Naive thymus-derived CD8-positive, alpha-beta T cell (primary cell): ENCODE results near the gene STMN1. TPM values are rescaled to one million over a fixed set of nuclear protein-coding genes. Genes with fewer than 3 reads are reported as not detected.

Experiments
- ATAC-seq, 2 donors: fragments of 150-1000 bp; cut with Tn5 transposase in 1 of 2; sonication (Bioruptor Pico), chemical (Tn5 transposase) in 1 of 2; 1 replicate in 1 of 2; 2 replicates in 1 of 2; pipeline ENCODE4 v1.10.0; 2021; ENCODE audit warnings: mild to moderate bottlenecking in 2 of 2, moderate library complexity in 2 of 2
- POLR2A ChIA-PET: fragments of 350-600 bp; sonication (Branson Sonifier 250); formaldehyde crosslinking; loops from one replicate; lab custom pipeline; 2021; ENCODE audit warnings: antibody characterized with exemption; lab: Charles Lee
- DNase-seq, 10 donors: peaks; one replicate each; pipeline versions ENCODE4 v3.0.0 to v3.0.0-alpha.2; 2020 to 2022
- H3K27ac Mint-ChIP-seq, 10 donors: one replicate each; pipeline ENCODE4 v1.8.0; 2020 to 2022; ENCODE audit warnings: mild to moderate bottlenecking in 10 of 10, mixed read lengths in 10 of 10, moderate library complexity in 4 of 10, inconsistent platforms in 1 of 10
- H3K27me3 Mint-ChIP-seq, 5 donors: one replicate each; pipeline ENCODE4 v1.8.0; 2021 to 2022; ENCODE audit warnings: mixed read lengths in 5 of 5
- H3K36me3 Mint-ChIP-seq, 3 donors: one replicate each; pipeline ENCODE4 v1.8.0; 2020 to 2022; ENCODE audit warnings: mixed read lengths in 3 of 3, mild to moderate bottlenecking in 2 of 3, inconsistent platforms in 1 of 3
- H3K4me1 Mint-ChIP-seq, 4 donors: one replicate each; pipeline ENCODE4 v1.8.0; 2021 to 2022; ENCODE audit warnings: mixed read lengths in 4 of 4
- H3K4me3 Mint-ChIP-seq, 10 donors: one replicate each; pipeline ENCODE4 v1.8.0; 2020 to 2022; ENCODE audit warnings: mild to moderate bottlenecking in 10 of 10, mixed read lengths in 10 of 10, moderate library complexity in 6 of 10, inconsistent platforms in 1 of 10
- H3K9me3 Mint-ChIP-seq, 9 donors: one replicate each; pipeline ENCODE4 v1.8.0; 2020 to 2022; ENCODE audit warnings: mixed read lengths in 9 of 9, mild to moderate bottlenecking in 3 of 9, inconsistent platforms in 1 of 9, moderate library complexity in 1 of 9
- polyA plus RNA-seq, 3 donors: library from polyadenylated mRNA; unstranded; fragments of 300-500 nt; fragmentation: Illumina TruSeq; gene quantifications; one replicate each; pipeline ENCODE4 v1.2.3, GENCODE V29; 2021
- total RNA-seq, 8 experiments: library from RNA in 2 of 8; stranded (reverse) in 2 of 8; gene quantifications; one replicate each; pipeline ENCODE4 v1.2.3 and lab custom pipeline; 2021 to 2026

Gene STMN1
- total and polyA plus RNA-seq, 5 experiments from 2014 or later: 83.3 to 238 (median 197) TPM

DNA sequence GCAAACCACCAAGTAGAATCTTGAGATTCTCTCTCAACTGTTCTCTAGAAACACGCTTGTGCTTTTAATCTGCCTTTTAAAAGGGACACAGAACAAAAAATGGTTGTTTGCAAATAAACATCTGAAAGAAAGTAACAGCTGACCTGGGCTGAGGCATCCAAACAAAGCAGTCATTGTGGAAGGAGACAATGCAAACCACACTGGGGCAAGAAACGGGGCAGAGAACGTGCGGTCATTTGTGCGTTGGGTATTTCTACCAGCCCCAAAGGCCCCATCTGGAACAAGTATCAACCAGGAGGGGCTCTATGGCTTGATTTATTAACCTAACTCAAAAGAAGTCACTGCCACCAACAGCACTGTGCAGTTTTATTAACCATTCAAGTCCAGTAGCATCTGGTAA lies 6.0 kb downstream of the STMN1 start:
- peaks cover 8 to 20% (median 18%) of the 10 kb centered on the region in 4 donors for H3K4me1 Mint-ChIP-seq

DNA sequence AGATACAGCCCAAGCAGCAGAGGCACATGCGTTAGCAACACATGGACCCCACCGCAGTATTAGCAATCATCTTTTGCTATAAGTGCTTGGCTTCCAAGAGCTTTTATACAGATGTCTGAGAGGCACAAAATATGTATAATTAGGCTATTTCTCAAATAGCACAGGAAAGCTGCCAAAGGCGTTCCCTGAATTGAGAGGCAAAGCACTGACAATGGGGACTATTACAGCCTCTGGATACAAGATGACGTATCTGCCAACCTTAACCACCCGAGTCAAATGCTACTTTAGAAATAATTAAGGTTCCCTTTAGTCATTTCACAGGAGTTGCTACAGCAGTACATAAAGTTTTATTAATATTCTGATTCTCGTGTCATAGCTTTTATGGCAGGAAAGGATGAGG lies 6.4 kb downstream of the STMN1 start:
- Mint-ChIP-seq H3K9me3 (no peaks in the 10 kb centered on the region), H3K27me3 (no peaks in the 10 kb centered on the region), H3K27ac (no peak overlapping the region), H3K4me3 (no peak overlapping the region), H3K36me3 (peaks cover 0 to 28% (median 9%) of the 10 kb centered on the region in 3 donors), H3K4me1 (peaks cover 7 to 20% (median 17%) of the 10 kb centered on the region in 4 donors)
- no peak for ATAC-seq
- POLR2A ChIA-PET: interaction anchor here (1.3 to 6.0 kb wide), 2 partner anchors 91 to 99 kb away, joined by 3 to 97 read pairs; partner anchors contain the start of gene PAFAH2
- no peak for DNase-seq

More for the DNA sequence above, 6.0 kb downstream of the STMN1 start:
- ATAC-seq (no peak), DNase-seq (no peak)
- POLR2A ChIA-PET: interaction anchor here (0.7 kb wide), 2 partner anchors 136 to 508 kb away, joined by 3 to 4 read pairs; no protein-coding TSS in a partner anchor
- Mint-ChIP-seq H3K4me3 (no peak overlapping the region), H3K36me3 (peaks cover 0 to 28% (median 9%) of the 10 kb centered on the region in 3 donors), H3K9me3 (no peaks in the 10 kb centered on the region), H3K27me3 (no peaks in the 10 kb centered on the region), H3K27ac (no peak overlapping the region)

DNA sequence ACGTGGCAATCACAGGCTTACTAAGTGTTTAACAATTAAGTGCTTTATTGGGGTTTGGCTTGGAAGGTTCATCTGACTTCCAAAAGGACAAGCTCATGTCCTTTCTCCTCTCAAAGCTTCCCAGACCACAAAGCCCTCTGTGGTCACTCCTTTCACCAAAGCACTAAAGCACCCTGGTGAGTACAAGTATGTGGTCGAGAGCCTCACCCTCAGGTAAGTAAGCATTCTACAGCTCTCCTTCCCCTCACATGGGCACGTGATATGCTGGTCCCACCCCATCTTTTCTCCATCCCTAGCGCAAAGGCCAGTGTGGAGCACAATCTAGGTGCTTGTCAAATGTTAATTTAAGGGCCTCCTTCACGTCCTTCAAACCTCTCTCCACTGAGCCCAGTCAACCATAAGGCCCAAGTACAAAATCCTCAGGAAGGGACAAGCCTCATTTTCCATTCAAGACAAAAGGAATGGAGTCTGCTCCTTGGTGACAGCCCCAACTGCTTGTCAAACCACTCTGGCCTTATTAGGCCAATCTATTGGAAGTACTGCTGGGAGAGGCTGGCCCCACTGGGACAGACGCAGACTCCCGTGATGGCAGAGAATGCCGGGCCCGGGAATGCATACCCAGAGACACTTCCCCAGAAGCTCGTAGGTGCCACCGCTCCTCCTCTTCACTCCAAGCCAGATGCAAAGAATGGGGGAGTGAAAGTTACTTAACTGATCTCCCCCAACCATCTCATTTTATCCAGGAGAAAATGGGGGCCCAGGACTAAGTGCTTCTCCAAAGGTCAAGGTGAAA lies 7.8 kb downstream of the STMN1 start:
- Mint-ChIP-seq H3K4me1 (peaks cover 4 to 12% (median 10%) of the 10 kb centered on the region in 4 donors), H3K4me3 (no peak overlapping the region), H3K9me3 (no peaks in the 10 kb centered on the region), H3K36me3 (peaks cover 0 to 28% (median 9%) of the 10 kb centered on the region in 3 donors), H3K27me3 (no peaks in the 10 kb centered on the region), H3K27ac (peak overlapping the region in 1 of 10 donors; percentile 71)
- DNase-seq (no peak), ATAC-seq (no peak)
- POLR2A ChIA-PET: interaction anchor here (1.3 to 6.0 kb wide), 2 partner anchors 92 to 101 kb away, joined by 3 to 97 read pairs; partner anchors contain the start of gene PAFAH2

GRCh38 chr1:25897754-25898153 lies 8.5 kb downstream of the STMN1 start:
- no peak overlapping the region for H3K27ac Mint-ChIP-seq
- POLR2A ChIA-PET: interaction anchor here (0.7 to 6.0 kb wide), 3 partner anchors 7 to 1100 kb away, joined by 3 to 97 read pairs (median 25); partner anchors contain the start of gene PAFAH2
- no peak for ATAC-seq

GRCh38 chr1:25896266-25896665 lies 10.0 kb downstream of the STMN1 start:
- no peak for ATAC-seq

More at GRCh38 chr1:25897754-25898153, 8.5 kb downstream of the STMN1 start:
- Mint-ChIP-seq H3K4me3 (no peak overlapping the region), H3K36me3 (peaks cover 0 to 28% (median 8%) of the 10 kb centered on the region in 3 donors), H3K4me1 (peaks cover 4 to 12% (median 10%) of the 10 kb centered on the region in 4 donors), H3K9me3 (no peaks in the 10 kb centered on the region), H3K27me3 (no peaks in the 10 kb centered on the region)
- no peak for DNase-seq

DNA sequence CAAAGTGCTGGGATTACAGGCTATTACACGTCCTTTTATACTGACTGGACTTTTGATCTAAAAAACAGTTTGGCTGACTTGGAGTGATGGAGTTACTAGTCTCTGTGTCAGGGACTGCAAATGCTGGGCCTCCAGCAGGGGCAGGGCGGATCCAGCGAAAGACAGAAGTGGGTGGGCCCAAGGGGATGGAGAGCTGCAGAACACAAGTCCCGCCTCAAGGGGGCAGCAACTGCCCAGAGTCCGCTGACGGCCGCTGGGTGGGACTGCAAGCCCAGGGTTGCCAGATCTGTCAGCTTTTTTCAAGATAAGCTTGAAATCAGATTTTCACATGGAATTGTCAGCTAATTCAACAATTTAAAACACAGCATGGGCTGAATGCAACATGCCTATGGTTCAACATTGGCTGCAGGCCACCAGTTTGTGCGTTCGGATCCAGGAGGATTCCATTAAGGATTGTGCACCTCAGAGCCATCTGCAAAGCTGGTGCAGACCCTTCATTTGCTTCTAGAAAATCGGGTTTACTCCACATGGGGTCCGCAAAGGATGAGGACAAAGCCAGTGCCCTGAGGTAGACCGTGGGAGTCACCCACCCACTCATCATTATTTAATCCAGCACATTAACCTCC lies 10.7 kb downstream of the STMN1 start:
- DNase-seq: peak; percentile 87 to 95 (median 92)
- peak overlapping the region in 9 of 10 donors; percentile 4 to 85 (median 63) for H3K27ac Mint-ChIP-seq
- no peaks in the 10 kb centered on the region for H3K9me3 Mint-ChIP-seq
- ATAC-seq: peak; percentile 99 to 100
- H3K36me3 Mint-ChIP-seq: peaks cover 0 to 12% (median 0%) of the 10 kb centered on the region in 3 donors
- POLR2A ChIA-PET: interaction anchor here (0.5 to 6.0 kb wide), 8 partner anchors 9 to 663 kb away, joined by 3 to 97 read pairs (median 9); partner anchors contain the start of gene PAFAH2
- H3K27me3 Mint-ChIP-seq: no peaks in the 10 kb centered on the region
- peaks cover 4 to 11% (median 9%) of the 10 kb centered on the region in 4 donors for H3K4me1 Mint-ChIP-seq
- no peak overlapping the region for H3K4me3 Mint-ChIP-seq

More at GRCh38 chr1:25896266-25896665, 10.0 kb downstream of the STMN1 start:
- Mint-ChIP-seq H3K9me3 (no peaks in the 10 kb centered on the region), H3K4me3 (no peak overlapping the region), H3K27ac (peak overlapping the region in 1 of 10 donors; percentile 34), H3K4me1 (peaks cover 4 to 11% (median 9%) of the 10 kb centered on the region in 4 donors), H3K27me3 (no peaks in the 10 kb centered on the region), H3K36me3 (peaks cover 0 to 20% (median 4%) of the 10 kb centered on the region in 3 donors)
- DNase-seq: no peak
- POLR2A ChIA-PET: interaction anchor here (0.5 to 6.0 kb wide), 7 partner anchors 8 to 103 kb away, joined by 3 to 97 read pairs (median 8); partner anchors contain the start of gene PAFAH2

GRCh38 chr1:25893116-25893515 lies 13.1 kb downstream of the STMN1 start:
- Mint-ChIP-seq H3K27ac (no peak overlapping the region), H3K36me3 (no peaks in the 10 kb centered on the region), H3K27me3 (no peaks in the 10 kb centered on the region), H3K4me3 (no peak overlapping the region), H3K4me1 (peaks cover 4 to 11% (median 9%) of the 10 kb centered on the region in 4 donors), H3K9me3 (no peaks in the 10 kb centered on the region)
- POLR2A ChIA-PET: interaction anchor here (1.0 kb wide), 1 partner anchor 72 kb away, joined by 7 read pairs; no protein-coding TSS in a partner anchor
- ATAC-seq (no peak), DNase-seq (no peak)

GRCh38 chr1:25891606-25892005 lies 14.6 kb downstream of the STMN1 start:
- ATAC-seq: no peak
- Mint-ChIP-seq H3K36me3 (no peaks in the 10 kb centered on the region), H3K9me3 (no peaks in the 10 kb centered on the region), H3K4me1 (peaks cover 4 to 11% (median 9%) of the 10 kb centered on the region in 4 donors), H3K27me3 (no peaks in the 10 kb centered on the region), H3K4me3 (no peak overlapping the region), H3K27ac (no peak overlapping the region)
- no peak for DNase-seq
- POLR2A ChIA-PET: interaction anchor here (0.7 to 0.9 kb wide), 2 partner anchors 10 to 111 kb away, joined by 3 read pairs; no protein-coding TSS in a partner anchor

DNA sequence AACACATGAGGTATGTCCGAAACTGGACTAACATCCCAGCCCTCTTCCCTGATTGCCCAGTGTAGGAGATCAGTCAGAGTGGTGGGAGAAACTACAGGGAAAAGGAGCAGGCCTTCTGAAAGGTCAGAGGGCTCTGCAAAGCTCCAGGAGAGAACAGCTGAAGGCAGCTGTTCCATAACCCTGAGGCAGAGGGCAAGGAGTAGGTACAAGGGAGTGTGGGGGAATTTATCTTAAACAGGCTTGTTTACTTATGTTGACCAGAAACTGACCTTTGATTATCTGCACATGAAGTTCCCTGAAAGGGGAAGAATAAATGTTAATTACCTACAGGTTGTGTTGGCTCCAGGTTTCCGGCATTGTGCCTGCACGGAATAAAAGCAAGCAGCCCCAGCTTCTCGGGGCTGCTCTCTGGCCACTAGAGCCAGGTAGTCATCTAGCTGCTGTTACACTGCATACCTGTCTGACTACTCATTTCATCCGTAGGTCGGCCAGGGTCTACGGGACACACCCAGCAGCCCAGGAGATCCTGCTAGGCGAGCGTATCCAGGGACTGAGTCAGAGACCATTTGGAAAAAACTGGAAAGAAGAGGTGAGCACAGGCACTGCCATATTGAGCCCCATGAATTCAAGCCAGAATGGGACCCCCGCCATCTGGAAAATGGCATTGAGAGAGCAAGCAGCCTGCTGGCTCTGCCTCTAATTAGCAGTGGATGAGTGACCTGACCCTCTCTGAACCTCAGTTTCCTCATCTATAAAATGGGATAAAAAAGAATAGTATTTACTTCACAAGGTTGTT lies 15.8 kb downstream of the STMN1 start:
- H3K36me3 Mint-ChIP-seq: no peaks in the 10 kb centered on the region
- no peaks in the 10 kb centered on the region for H3K27me3 Mint-ChIP-seq
- peaks cover 3 to 6% (median 5%) of the 10 kb centered on the region in 4 donors for H3K4me1 Mint-ChIP-seq
- POLR2A ChIA-PET: no interaction called here
- DNase-seq: no peak
- no peak overlapping the region for H3K27ac Mint-ChIP-seq
- H3K9me3 Mint-ChIP-seq: no peaks in the 10 kb centered on the region
- no peak for ATAC-seq
- H3K4me3 Mint-ChIP-seq: no peak overlapping the region

- Mint-ChIP-seq H3K9me3 (no peaks in the 10 kb centered on the region), H3K27ac (peak overlapping the region in 1 of 10 donors; percentile 22), H3K27me3 (no peaks in the 10 kb centered on the region), H3K36me3 (no peaks in the 10 kb centered on the region), H3K4me1 (peaks cover 0 to 1% (median 0%) of the 10 kb centered on the region in 4 donors), H3K4me3 (no peak overlapping the region)
- ATAC-seq (no peak), DNase-seq (no peak)
- POLR2A ChIA-PET: interaction anchor here (0.6 to 1.1 kb wide), 2 partner anchors 14 to 659 kb away, joined by 3 to 4 read pairs; partner anchors contain the start of gene PAQR7
These were observed 16.7 kb downstream of the STMN1 start for GRCh38 chr1:25889470-25889869.

- POLR2A ChIA-PET: interaction anchor here (0.6 to 1.5 kb wide), 3 partner anchors 13 to 658 kb away, joined by 3 to 4 read pairs (median 4); partner anchors contain the start of gene PAQR7
- Mint-ChIP-seq H3K9me3 (no peaks in the 10 kb centered on the region), H3K36me3 (no peaks in the 10 kb centered on the region), H3K4me3 (no peak overlapping the region), H3K4me1 (peaks cover 0 to 1% (median 0%) of the 10 kb centered on the region in 4 donors), H3K27ac (no peak overlapping the region), H3K27me3 (no peaks in the 10 kb centered on the region)
- no peak for DNase-seq
- ATAC-seq: no peak
These were observed 17.7 kb downstream of the STMN1 start for GRCh38 chr1:25888426-25888987.
